ENCODE data around the gene ZNF782. TPM values are rescaled to one million over a fixed set of nuclear protein-coding genes. Genes with fewer than 3 reads are reported as not detected.
"Not testable (repeated sequence)": the region's sequence is repeated elsewhere in the genome, so short reads cannot be mapped to it uniquely, and the experiment has no call there.

ZNF782 gene
- total RNA-seq, 1 donor from 2014 or later: 4.2 TPM

- no peak for DNase-seq (ENCODE audit: extremely low read depth, low read depth, low spot score)
Measured at GRCh38 chr9:96854651-96855273, 448 bp upstream of the ZNF782 start.

GRCh38 chr9:96852676-96853075 is 1.6 kb downstream of the ZNF782 start:
- DNase-seq (ENCODE audit: extremely low read depth, low read depth, low spot score): no peak

- DNase-seq (ENCODE audit: extremely low read depth, low read depth, low spot score): no peak
Measured at GRCh38 chr9:96844040-96844439, 10.3 kb downstream of the ZNF782 start.

- DNase-seq (ENCODE audit: extremely low read depth, low read depth, low spot score): no peak
Measured at GRCh38 chr9:96818533-96818932, 35.8 kb downstream of the ZNF782 start.

GRCh38 chr9:96817973-96818372 is 36.3 kb downstream of the ZNF782 start:
- DNase-seq (ENCODE audit: extremely low read depth, low read depth, low spot score): no peak

GRCh38 chr9:96813607-96814006 is 40.7 kb downstream of the ZNF782 start:
- no peak for DNase-seq (ENCODE audit: extremely low read depth, low read depth, low spot score)

- not testable (repeated sequence) for DNase-seq (ENCODE audit: extremely low read depth, low read depth, low spot score)
Measured at GRCh38 chr9:96798959-96799358, 55.4 kb downstream of the ZNF782 start.

- DNase-seq (ENCODE audit: extremely low read depth, low read depth, low spot score): no peak
Measured at GRCh38 chr9:96784021-96784420, 70.3 kb downstream of the ZNF782 start.

GRCh38 chr9:96782235-96782634 is 72.1 kb downstream of the ZNF782 start:
- no peak for DNase-seq (ENCODE audit: extremely low read depth, low read depth, low spot score)

GRCh38 chr9:96781552-96781951 is 72.8 kb downstream of the ZNF782 start:
- no peak for DNase-seq (ENCODE audit: extremely low read depth, low read depth, low spot score)

GRCh38 chr9:96779089-96779488 is 75.2 kb downstream of the ZNF782 start:
- no peak for DNase-seq (ENCODE audit: extremely low read depth, low read depth, low spot score)

- DNase-seq (ENCODE audit: extremely low read depth, low read depth, low spot score): no peak
Measured at GRCh38 chr9:96777426-96777864, 76.9 kb downstream of the ZNF782 start.

GRCh38 chr9:96771124-96771523 is 83.2 kb downstream of the ZNF782 start:
- no peak for DNase-seq (ENCODE audit: extremely low read depth, low read depth, low spot score)

- DNase-seq (ENCODE audit: extremely low read depth, low read depth, low spot score): no peak
Measured at GRCh38 chr9:96769989-96770388, 84.3 kb downstream of the ZNF782 start.

Other genes with a start within 250 kb of the ZNF782 start
- 4.6 and 5.8 TPM in 2 replicates for gene CDC14B, start 234.7 kb downstream of the ZNF782 start, total RNA-seq
- 13.8 and 18.4 TPM in 2 replicates for gene PRXL2C, start 199.2 kb downstream of the ZNF782 start, total RNA-seq
- gene ZNF510, start 76.4 kb downstream of the ZNF782 start, total RNA-seq: 4.8 and 6.3 TPM in 2 replicates
- gene NUTM2G, start 74.3 kb upstream of the ZNF782 start, total RNA-seq: not detected in 2 replicates
- gene CTSV, start 184.6 kb upstream of the ZNF782 start, total RNA-seq: 0.19 and 1.6 TPM in 2 replicates